Posterior cingulate gyrus (tissue), 11 donors: Measurements from ENCODE around the gene DGUOK.

Source experiments
- DNase-seq, 10 donors: peaks; one replicate each; pipeline versions ENCODE4 v3.0.0 to v3.0.0-alpha.2; 2020 to 2021; ENCODE audit warnings: mixed read lengths in 3 of 10
- intact Hi-C: fragments of 100-400 bp; cut with DNase I; formaldehyde crosslinking; loops from one replicate; pipeline ENCODE4 v1.15.1; 2023

DGUOK gene

DNA sequence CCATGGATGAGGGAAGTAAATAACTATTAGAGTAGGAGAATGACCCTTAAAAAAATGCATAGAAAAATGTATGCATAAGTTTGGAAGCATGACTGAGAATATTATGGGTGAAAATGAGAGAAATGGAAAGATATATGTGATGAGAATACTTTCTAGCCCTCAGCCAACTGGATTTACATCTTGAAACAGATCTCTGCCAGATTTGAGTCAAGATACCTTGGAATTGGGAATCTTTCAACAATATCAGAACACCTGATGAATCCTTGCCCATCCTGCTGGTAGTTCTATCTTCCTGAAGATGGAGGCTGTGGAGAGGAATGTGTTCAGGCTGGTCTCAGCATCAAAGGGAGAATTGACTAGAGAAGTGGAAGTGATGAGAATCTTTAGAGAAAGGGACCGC is 63.9 kb downstream of the DGUOK start:
- no peak for DNase-seq
- intact Hi-C loops, result no loop called here

DNA sequence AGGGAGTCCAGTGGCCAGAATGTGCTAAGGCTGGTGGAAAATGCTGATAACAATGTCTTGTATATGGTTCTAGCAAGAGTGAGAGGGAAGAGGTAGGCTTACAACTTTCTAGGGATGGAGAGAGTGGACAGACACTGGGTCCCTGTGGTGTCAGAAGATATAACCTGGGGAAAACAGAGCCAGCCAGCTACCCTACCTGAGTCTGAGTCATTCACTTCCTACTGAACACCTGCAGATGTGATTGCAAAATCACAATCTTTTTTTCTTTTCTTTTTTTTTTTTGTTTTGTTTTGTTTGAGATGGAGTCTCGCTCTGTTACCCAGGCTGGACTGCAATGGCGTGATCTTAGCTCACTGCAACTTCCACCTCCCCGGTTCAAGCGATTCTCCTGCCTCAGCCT is 65.4 kb downstream of the DGUOK start:
- DNase-seq, result no peak
- intact Hi-C loops, result no loop called here

DNA sequence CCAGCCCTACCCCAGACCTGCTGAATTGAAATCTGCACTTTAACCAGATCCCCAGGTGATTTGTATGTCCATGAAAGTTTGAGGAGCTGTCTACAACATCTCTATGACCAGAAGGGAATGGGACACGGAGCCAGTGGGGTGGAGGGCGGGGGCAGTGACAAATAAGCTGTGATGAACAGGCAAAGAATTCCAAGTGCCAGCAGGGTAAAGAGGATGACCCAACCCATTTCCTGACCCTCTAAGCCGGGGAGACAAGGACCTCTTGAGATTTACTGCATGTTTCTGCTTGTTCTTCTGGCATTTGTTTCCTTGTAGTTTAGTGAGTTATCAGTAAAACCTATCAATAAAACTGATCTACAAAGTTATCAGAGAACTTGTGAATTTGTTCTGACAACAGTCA is 66.7 kb downstream of the DGUOK start:
- DNase-seq, result no peak
- intact Hi-C loops, result no loop called here

DNA sequence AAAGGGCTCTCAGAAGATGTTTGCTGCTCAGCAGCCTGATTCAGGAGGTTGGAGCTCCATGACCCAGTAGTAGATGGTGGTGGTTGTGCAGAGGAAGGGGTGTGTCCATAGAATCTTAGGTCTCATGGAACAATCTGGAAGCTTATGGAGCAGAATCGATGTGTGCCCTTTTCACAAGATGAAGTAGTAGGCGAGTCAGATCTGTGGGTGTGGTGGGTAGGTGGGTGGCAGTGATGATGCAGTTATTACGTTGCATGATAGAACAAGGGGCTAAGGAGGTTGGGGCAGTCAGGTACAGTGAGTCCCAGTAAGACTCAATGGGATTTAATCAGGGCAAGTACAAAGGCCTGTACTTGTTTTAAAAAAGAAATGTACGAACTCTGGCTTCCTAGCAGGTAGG is 67.1 kb downstream of the DGUOK start:
- intact Hi-C loops, result no loop called here
- DNase-seq, result no peak

DNA sequence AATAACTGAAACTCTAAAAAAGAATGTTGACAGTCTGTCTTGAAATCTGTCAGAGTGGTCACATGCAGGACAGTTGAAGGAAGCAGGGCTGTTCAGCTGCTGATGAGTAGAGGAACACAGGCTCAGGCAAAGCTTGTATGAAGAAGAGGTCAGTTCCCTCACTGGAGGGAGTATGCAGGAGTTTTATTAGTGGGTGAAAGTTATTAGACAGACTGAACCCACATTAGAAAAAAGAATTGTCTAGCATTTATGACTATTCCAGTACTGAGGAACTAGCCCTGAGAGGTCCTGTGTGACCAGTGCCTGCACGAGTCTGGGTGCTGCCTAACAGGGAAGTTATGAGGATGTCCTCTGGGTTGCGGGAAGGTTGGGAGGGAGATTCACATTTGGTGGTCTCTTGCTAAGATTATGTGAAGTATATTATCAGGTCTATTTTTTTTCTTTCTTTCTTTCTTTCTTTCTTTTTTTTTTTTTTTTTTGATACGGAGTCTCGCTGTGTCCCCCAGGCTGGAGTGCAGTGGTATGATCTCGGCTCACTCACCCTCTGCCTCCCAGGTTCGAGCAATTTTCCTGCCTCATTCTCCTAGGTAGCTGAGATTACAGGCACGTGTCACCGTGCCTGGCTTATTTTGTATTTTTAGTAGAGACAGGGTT is 67.6 kb downstream of the DGUOK start:
- intact Hi-C loops, result no loop called here

DNA sequence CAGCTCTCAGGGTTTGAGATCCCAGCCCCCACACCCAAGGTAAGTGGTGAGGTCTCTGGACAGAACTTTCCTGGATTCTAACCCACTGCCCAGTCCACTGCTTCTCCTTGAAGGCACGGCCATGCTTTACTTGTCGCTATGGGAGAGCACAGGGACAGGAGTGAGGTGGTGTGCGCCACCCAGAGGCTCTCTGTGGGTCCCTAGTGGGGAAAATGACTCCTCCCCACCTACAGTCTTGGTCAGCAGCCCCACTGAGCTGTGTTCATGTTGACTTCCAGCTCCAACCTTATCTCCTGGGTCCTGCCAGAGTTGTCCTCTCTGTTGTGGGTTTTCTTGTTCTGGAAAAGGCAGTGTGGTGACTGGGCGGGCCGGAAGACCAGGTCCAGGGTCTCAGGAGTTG is 69.1 kb downstream of the DGUOK start:
- DNase-seq, result no peak
- intact Hi-C loops, result no loop called here

More for the DNA sequence above, 67.6 kb downstream of the DGUOK start:
- DNase-seq, result no peak

DNA sequence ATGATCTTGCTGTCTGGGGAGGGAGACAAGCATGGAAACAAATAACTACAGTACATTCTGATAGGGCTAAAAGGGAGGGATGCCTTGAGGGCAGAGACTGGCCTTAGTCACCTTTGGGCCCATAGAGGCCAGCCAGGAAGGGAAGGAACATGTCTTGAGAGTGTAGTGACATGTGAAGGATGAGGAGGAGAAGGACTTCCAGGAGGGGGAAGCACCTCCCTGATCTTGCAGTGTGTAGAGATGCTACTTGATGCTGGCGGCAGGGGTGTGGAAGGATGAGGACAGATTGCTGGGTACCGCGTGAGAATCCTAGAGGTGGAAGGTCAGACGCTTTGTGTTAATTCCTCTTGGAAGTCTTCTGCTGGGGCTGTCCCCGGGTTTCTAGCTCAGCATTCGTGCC is 71.1 kb downstream of the DGUOK start:
- peak in 1 of 10 donors; percentile 15 for DNase-seq
- intact Hi-C loops, result no loop called here

DNA sequence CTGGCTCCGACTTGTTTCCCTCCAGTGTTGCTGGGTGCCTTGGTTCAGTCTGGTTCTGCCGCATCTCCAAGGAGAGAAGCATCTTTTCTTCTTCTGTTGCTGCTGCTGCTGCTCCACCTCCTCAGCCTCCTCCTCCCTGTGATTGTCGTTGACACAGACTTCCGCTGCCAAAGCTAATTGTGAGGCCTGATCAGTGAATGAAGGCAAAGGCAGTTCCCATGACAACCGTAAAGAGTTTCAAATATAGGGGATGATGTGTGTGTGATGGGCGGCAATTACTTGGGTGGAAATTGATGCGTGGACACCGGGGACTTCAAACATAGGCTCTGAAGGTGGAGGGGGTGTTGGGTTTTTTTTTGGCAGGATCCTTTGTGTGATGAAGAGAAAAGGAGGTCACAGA is 71.8 kb downstream of the DGUOK start:
- intact Hi-C loops, result no loop called here
- DNase-seq, result peak in 5 of 10 donors; percentile 58 to 93 (median 72)

DNA sequence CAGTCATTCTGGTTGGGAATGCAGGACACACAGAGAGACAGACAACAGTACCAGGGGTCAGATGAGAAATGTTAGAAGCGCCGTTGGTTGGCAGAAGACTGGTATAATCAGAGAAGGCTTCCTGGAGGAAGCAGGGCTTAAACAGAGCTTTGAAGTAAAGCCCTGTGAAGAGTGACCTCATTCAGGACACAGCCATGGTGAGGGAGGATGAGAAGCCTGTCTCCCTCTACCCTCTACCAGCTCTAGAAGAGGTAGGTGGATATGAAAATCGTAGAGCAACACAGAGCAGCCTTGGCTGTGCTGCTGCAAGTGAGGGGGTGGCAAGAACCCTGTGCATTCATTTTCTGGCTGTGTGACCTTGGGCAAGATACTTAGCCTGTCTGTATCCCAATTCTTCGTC is 72.3 kb downstream of the DGUOK start:
- intact Hi-C loops, result no loop called here
- DNase-seq, result no peak

DNA sequence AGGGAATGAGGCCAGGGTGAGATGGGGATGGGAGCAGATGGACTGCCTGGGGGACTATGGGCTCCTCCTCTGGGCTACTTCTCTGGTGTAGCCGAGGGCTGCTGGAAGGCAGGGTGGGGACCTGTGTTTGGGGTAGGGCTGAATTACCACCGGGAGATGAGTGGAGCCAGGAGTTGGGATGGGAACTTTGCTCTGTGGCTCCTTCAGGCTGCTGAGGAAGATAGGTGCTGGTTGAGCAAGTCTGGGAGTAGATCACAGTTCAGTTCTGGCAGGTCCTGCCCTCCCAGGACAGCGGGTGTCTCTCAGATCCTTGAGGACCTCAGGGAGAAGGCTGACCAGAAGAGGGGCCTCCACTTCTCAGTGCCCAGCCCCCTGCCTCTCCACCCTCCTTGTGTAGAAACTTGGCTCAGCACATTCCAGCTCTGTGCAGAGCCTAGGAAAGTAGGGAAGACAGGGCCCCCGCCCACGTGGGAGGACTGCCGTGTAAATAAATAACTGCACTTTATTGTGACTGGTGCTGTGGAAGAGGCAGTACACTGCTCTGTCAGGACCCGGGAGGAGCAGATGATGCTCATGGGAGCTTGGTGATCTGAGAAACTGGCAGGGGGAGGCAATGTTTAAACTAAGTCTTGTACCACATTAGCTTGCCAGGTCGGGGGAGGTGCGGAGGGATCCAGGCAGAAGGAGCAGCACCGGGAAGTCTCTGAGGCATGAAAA is 73.4 kb downstream of the DGUOK start:
- intact Hi-C loops, result loop anchor here (5.0 kb wide), 3 partner anchors 52 to 147 kb away; partner anchors contain the start of gene BOLA3
- DNase-seq, result peak in 4 of 10 donors; percentile 32 to 91 (median 72)

DNA sequence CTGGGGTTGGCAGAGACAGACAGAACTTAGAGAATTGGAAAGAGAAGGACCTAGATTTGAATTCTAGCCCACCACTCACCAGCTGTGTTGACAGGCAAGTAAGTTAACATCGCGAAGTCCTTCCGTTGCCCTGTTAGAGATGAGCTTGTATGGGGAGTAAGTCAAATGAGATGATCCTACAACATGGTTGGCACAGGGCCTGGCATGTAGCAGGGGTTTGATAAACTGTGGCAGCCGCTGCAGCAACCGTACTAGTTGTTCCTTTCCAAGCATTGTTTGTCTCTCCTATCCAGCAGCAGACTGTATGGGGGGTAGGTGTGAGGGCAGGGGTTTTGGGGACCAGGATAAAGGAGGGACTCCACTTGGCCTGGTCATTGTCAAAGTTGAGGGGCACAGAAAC is 74.0 kb downstream of the DGUOK start:
- no peak for DNase-seq
- intact Hi-C loops, result loop anchor here (5.0 kb wide), 3 partner anchors 52 to 147 kb away; partner anchors contain the start of gene BOLA3

DNA sequence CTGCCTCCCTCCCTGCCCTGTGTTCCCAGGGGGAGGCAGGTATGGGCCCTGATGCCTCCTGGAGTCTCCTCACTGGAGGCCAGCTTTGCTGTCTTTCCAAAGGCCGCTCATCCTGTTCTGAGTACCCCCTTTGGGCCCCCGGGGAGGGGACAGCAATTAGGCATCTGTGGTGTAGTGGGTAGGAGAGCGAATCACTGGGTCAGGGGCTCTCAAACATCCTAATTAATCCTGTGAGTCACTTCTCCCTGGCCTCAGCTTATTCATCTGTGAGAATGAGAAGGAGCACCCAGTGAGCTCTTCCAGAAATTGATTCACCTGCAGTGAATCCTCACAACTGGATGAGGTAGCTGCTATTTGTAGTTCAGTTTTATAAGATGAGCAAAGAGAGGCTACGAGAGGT is 74.4 kb downstream of the DGUOK start:
- DNase-seq, result no peak
- intact Hi-C loops, result loop anchor here (5.0 kb wide), 3 partner anchors 51 to 146 kb away; partner anchors contain the start of gene BOLA3

DNA sequence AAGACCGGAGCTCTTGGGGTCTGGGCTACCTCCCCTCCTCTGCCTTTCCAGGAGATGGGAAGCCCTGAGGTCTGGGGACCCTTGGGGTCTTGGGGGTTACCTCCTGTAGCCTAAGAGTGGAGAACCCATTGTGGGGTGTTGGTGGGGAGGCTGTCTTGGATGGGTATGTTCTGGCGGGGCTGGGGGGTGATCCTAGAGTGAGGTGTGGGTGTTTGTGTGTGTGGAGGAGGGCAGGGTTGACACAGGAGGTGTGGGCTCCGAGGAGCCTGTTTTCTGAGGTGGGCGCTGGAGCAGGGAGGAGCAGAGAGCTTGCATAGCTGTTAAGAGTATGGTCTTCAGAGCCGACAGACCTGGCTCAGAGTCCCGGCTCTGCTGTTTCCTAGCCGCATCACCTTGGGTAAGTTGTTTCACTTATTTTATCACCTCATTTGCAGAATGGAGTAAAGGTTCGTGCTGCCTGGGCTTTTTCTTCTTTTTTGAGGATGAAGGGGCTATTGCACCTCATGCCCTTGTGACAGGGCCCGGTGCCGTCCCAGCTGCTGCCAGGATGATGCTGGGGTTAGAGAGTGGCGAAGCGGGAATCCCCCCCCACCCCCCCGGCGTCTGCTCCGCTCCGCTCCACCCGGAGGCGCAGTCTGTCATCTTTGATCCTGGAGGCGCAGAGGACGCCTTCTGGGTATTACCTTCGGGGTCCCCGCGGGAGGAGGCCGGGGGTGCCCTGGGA is 75.3 kb downstream of the DGUOK start:
- no peak for DNase-seq
- intact Hi-C loops, result loop anchor here (5.0 kb wide), 3 partner anchors 50 to 145 kb away; partner anchors contain the start of gene BOLA3

DNA sequence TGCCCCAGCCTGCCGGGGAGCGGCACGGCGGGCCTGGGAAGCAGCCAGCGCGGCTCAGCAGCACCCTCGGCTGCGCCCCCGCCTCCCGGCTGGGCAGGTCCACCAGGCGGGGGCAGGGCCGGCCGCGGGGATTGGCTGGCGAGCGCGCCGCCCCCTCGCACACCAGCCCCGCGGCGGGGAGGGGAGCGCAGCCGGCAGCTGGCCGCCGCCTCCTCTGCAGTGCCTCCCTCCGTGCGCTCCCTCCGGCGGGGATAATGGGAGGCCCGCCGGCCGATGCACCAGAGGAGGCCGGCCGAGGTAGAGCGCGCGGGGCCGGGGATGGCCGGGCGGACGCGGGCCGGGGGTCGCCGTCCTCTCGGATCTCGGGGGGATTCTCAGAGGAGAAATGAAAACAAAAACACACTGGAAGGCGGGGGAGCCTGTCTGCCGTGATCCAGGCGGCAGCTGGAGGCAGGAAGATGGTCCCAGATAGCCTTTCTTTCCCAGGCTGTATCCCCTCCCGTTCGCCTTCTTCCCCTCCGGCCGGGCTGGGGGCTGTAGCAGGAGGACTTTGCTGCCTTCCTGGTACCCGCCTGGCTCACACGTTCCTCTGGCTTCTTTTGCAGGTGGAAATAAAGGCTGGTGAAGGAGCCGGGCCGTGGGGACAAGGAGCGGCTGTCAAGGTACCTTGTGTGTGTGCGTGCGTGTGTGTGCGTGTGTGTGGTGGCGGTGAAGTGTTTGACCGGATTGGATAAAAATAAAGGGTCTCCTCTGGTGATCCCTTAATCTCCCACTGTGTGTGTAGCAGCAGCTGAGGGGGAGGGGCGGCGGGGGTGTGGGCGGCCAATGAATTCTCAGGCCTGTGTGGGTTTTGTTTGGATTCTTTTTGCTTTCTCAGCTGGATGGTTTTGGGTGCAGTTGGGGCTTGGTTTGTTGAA is 76.1 kb downstream of the DGUOK start:
- intact Hi-C loops, result loop anchor here (5.0 kb wide), 3 partner anchors 50 to 145 kb away; partner anchors contain the start of gene BOLA3
- peak; percentile 76 to 99 (median 88) for DNase-seq

DNA sequence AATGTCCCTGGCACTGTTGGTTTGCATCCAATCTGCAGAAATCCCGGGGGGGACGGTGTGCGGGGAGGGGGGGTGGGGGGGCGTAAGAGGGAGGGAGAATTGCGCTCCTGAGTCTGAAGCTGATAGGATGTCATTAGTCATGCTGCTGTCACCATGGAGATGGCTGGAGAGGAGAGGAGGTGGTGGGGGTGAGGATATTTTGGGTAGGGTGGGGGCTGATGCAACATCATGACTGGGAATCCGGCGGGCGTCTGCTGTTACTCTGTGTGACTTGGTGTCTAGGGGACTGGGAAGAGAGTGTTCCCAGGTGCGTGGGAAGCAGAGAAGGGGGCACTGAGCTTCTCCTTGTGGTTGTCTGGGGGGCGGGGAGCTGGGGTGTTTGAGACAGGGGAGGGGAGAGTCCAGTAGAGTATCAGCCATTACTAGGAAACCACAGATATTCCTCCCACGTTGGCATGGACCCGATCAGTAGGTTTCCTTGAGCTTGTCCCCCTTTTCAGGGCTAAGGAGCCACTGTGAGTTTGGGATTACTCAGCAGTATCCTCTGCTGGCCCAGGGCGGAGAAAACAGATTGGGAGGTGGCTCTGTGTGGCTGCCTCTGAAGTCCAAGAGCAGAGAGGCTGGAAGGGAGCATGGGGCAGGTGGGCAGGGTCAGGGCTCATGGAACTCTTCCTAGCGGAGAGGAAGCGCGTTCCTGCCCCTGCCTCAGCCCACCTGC is 77.0 kb downstream of the DGUOK start:
- DNase-seq, result peak in 7 of 10 donors; percentile 63 to 94 (median 73)
- intact Hi-C loops, result loop anchor here (5.0 kb wide), 3 partner anchors 49 to 144 kb away; partner anchors contain the start of gene BOLA3

DNA sequence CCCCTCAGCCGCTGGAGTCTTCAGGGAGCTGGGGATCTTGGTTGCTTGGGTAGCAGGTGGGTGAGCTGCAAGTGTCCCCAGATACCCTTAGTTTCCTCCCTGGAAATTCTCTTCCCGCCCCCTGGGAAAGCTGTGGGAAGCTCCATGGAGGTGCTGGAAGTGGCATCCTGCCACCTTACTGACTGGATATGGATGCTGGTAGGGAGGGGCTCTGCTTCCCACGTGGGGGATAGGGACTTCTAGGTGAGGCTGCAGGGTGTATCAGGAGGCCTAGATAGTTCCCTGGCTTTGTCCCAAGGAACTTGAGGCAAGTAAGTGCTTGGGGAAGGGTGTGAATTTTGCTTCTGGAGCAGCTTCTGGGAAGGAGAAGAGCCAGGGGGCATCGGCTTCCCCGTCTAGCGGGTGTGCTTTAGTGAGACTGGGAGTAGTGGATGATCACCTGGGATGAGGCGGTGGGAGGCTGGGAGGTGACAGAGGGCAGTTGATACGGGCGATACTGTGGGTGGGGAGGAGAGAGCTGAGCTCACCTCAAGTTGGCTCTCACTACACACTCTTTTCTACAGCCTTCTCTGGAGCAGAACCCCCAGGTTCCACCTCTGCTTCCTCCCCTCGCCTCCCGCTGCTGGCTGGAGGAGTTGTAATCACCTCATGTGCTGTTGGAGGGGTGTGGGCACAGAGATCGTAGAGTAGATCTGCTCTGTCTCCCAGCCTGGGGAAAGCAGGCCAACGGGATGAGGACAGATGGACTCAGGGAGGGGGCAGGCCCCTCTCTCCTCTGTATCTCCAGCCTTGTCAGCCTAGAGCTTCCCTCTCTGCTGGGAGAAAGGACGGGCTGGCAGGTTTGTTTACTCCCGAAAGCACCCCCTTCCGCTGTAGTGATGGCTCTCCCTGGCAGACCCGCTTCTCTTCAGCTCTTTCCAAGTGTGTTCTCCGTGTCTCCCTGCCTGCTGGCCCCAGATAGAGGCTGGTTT is 77.8 kb downstream of the DGUOK start:
- intact Hi-C loops, result loop anchor here (5.0 kb wide), 3 partner anchors 48 to 143 kb away; partner anchors contain the start of gene BOLA3
- DNase-seq, result peak in 1 of 10 donors; percentile 85

DNA sequence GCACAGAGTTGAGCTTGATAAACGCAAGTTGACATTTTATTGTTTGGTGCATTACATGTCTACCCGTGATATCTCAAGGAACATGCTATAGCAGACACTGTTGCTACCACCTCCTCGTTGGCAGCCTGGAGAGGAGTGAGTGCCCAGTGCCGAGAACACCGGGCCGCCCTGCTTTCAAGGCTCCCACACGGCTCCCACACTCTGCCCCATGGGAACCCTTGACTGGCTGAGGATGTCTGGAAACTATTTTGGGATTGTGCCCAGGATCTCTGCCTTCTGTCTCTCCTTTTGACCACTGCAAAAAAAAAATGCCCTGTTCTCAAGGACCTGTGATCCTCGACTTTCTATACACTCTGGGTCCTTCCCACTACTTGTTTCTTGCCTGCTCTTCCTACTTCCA is 79.1 kb downstream of the DGUOK start:
- intact Hi-C loops, result no loop called here
- peak in 1 of 10 donors; percentile 86 for DNase-seq

DNA sequence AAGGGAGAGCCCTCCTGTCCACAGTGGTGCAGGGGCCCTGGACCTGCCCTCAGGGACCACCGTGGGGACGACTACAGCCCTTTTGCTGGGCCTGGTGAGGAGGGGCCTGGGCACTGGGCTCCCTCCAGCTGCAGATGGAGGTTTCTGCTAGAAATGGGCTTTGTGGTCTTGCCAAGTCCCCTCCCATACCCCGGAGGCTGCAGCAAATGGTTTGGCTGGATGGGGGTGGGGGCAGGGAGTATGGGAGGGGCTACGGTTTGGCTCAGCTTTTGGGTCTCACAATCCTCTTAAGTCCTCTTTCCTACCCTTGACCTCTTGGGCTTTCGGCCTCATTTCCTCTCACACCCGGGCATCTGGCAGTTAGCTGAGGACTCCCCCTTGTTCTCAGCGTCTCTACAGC is 79.8 kb downstream of the DGUOK start:
- intact Hi-C loops, result no loop called here
- peak in 2 of 10 donors; percentile 51 to 88 for DNase-seq
